ENCODE results near the gene FGF22. TPM values are rescaled to one million over a fixed set of nuclear protein-coding genes. Genes with fewer than 3 reads are reported as not detected.

The FGF22 gene
- total and polyA plus RNA-seq, 7 donors: 0.14 to 0.42 (median 0.16) TPM; not detected in 2

DNA sequence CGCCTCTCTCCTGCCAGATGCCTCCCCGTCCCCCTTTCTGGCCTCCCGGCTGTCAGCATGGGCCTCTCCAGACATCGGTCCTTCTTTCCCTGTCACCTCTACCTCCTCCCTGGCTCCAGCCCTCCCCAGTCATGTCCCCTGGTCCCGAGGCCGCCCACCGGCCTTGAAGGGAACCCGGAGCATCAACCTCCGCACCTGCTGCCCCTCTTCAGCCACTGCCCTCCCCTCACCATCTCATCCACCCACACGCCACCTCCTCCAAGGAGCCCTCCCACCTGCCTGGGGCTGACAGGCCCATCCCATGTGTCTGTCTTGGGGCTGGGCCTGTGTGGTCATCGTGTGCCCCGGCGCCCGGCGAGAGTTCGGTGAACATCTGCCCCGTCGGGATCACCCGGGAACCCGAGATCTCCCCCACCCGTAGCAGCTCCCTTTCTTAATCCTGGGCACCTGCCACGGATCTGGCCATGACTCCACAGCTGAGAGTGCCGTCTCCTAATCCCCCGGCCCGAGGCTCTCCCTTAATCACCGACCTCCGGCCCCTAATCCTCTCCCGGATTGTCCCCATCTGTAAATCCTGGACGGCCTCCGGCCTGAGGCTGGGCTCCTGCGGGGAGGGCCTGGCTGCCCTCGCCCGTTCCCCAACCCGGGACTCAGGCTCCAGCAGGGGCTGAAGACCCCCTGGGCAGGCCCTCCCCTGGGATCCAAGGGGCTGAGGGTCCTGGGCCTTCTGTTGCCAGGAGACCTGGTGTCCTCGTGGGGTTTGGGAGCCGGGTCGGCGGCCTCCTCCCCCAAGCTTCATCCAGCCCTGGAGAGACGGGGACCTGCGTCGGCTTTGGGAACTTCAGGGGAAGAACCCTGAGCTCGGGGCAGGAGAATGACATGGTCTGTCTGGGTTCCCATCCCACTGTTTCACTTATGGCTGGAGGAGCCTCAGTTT, 44.1 kb upstream of the FGF22 start:
- DNase-seq: no peak
- 37 to 42% (median 38%) methylated on average over 42 of the region's 42 CpGs for whole genome bisulfite sequencing, 3 donors
- intact Hi-C loops (cut with DNase I): loop anchor here in 1 of 2 donors (2.0 kb wide), 1 partner anchor 71 kb away; no protein-coding TSS in a partner anchor
- H3K27ac ChIP-seq: no peak overlapping the region
- TF ChIP-seq, protein P1, sequence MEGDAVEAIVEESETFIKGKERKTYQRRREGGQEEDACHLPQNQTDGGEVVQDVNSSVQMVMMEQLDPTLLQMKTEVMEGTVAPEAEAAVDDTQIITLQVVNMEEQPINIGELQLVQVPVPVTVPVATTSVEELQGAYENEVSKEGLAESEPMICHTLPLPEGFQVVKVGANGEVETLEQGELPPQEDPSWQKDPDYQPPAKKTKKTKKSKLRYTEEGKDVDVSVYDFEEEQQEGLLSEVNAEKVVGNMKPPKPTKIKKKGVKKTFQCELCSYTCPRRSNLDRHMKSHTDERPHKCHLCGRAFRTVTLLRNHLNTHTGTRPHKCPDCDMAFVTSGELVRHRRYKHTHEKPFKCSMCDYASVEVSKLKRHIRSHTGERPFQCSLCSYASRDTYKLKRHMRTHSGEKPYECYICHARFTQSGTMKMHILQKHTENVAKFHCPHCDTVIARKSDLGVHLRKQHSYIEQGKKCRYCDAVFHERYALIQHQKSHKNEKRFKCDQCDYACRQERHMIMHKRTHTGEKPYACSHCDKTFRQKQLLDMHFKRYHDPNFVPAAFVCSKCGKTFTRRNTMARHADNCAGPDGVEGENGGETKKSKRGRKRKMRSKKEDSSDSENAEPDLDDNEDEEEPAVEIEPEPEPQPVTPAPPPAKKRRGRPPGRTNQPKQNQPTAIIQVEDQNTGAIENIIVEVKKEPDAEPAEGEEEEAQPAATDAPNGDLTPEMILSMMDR (IDR thresholded peaks at IDR 0.05): no peak
- H3K36me3 ChIP-seq (ENCODE audit: insufficient read depth in 1 of 2, low read depth in 1 of 2): no peaks in the 10 kb centered on the region
- peaks cover 0 to 42% (median 13%) of the 10 kb centered on the region in 3 donors for H3K27me3 ChIP-seq (ENCODE audit: insufficient read depth in 3 of 3, low read length in 2 of 3)
- no peak for ATAC-seq
- H3K4me1 ChIP-seq: no peaks in the 10 kb centered on the region
- no peaks in the 10 kb centered on the region for H3K9me3 ChIP-seq
- H3K4me3 ChIP-seq: no peak overlapping the region

DNA sequence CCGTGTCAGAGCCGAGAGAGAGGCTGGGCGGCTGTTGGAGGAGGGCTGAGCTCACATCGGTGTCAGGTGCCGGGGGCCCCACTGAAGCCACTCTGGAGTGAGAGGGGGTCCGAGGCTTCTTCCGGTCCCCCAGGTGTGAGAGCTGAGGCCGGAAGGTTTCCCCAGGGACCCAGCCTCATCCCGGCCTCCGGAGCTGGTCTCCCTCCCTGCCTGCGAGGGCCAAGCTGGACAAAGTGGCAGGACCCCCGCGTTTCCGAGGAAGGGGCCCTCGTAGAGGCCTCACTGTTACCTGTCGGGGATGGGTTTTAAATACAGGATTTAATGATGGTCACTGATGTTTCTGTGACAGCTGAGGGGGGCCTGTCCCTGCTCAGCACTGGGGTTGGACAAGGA, 43.4 kb upstream of the FGF22 start:
- H3K27me3 ChIP-seq (ENCODE audit: insufficient read depth in 3 of 3, low read length in 2 of 3): peaks cover 0 to 35% (median 10%) of the 10 kb centered on the region in 3 donors
- intact Hi-C loops (cut with DNase I): loop anchor here in 1 of 2 donors (2.0 kb wide), 1 partner anchor 71 kb away; no protein-coding TSS in a partner anchor

DNA sequence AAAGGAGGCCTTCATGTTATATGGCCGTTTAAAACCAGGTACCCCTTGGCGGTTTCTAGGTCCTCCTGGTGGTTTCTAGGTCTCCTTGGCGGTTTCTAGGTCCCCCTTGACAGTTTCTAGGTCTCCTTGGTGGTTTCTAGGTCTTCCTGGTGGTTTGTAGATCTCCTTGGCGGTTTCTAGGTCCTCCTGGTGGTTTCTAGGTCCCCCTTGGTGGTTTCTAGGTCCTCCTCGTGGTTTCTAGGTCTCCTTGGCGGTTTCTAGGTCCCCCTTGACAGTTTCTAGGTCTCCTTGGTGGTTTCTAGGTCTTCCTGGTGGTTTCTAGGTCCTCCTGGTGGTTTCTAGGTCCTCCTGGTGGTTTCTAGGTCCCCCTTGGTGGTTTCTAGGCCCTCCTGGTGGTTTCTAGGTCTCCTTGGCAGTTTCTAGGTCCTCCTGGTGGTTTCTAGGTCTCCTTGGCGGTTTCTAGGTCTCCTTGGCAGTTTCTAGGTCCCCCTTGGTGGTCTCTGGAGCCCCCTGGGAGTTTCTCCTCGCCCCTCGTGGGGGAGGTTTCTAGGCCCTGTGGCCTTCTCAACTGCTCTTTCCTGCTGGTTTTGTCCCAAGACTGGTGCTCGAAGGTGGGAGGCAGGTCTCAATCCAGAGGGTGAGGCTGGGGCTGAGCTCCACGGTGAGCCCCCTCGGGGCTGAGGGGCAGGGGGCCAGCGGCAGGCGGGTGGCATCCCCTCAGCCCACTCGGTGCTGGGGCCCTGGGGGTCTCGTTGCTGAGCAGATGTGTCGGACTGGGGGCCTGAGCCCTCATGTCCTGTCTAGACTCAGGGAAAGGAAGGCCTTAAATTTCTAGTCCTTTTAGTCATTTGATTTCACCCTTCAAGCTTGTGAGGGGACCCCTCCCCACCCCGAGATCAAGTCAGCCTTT, 42.0 kb upstream of the FGF22 start:
- no peaks in the 10 kb centered on the region for H3K9me3 ChIP-seq
- no peak for DNase-seq
- intact Hi-C loops (cut with DNase I): loop anchor here in 1 of 2 donors (2.0 kb wide), 1 partner anchor 69 kb away; no protein-coding TSS in a partner anchor
- ATAC-seq: no peak
- peaks cover 0 to 23% (median 6%) of the 10 kb centered on the region in 3 donors for H3K27me3 ChIP-seq (ENCODE audit: insufficient read depth in 3 of 3, low read length in 2 of 3)
- no peak overlapping the region for H3K4me3 ChIP-seq
- H3K36me3 ChIP-seq (ENCODE audit: insufficient read depth in 1 of 2, low read depth in 1 of 2): no peaks in the 10 kb centered on the region
- 69 to 75% (median 71%) methylated on average over 18 of the region's 18 CpGs for WGBS, 3 donors
- no peaks in the 10 kb centered on the region for H3K4me1 ChIP-seq
- no peak overlapping the region for H3K27ac ChIP-seq
- TF ChIP-seq, protein P1 (IDR thresholded peaks at IDR 0.05): no peak

More for the DNA sequence above, 43.4 kb upstream of the FGF22 start:
- H3K27ac ChIP-seq: no peak overlapping the region
- no peaks in the 10 kb centered on the region for H3K36me3 ChIP-seq (ENCODE audit: insufficient read depth in 1 of 2, low read depth in 1 of 2)
- no peaks in the 10 kb centered on the region for H3K4me1 ChIP-seq
- H3K9me3 ChIP-seq: no peaks in the 10 kb centered on the region
- TF ChIP-seq, protein P1 (IDR thresholded peaks at IDR 0.05): no peak
- H3K4me3 ChIP-seq: no peak overlapping the region
- no peak for ATAC-seq
- no peak for DNase-seq
- WGBS, 3 donors: 69% methylated on average over 16 of the region's 16 CpGs

DNA sequence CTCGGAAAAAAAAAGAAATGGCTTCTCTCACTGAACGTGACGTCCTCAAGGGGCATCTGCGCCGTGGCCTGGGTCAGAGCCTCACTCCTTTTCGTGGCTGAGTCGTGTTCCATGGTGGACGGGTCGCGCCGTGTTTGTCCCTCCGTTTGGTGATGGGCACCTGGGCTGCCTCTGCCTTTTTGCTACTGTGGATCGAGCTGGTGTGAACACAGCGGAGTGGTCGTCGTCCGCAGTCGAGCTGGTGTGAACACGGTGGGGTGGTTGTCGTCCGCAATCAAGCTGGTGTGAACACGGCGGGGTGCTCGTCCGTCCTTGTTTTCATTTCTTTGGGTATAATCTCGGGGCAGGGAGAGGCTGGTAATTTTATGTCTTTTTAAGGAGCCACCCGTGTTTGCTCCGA, 38.4 kb upstream of the FGF22 start:
- H3K27me3 ChIP-seq (ENCODE audit: insufficient read depth in 3 of 3, low read length in 2 of 3): peaks cover 0 to 6% (median 5%) of the 10 kb centered on the region in 3 donors
- no peaks in the 10 kb centered on the region for H3K36me3 ChIP-seq (ENCODE audit: insufficient read depth in 1 of 2, low read depth in 1 of 2)
- DNase-seq: no peak
- no peak overlapping the region for H3K27ac ChIP-seq
- H3K4me1 ChIP-seq: no peaks in the 10 kb centered on the region
- TF ChIP-seq, protein P1 (IDR thresholded peaks at IDR 0.05): no peak
- intact Hi-C loops (cut with DNase I): no loop called here
- WGBS, 3 donors: 81 to 89% (median 87%) methylated on average over 28 of the region's 28 CpGs
- no peak overlapping the region for H3K4me3 ChIP-seq
- no peak for ATAC-seq
- H3K9me3 ChIP-seq: no peaks in the 10 kb centered on the region

All from psoas muscle (tissue), 8 donors.